Heart right ventricle (tissue), 16 donors: ENCODE data around the gene CCL25. TPM values are rescaled to one million over a fixed set of nuclear protein-coding genes. Genes with fewer than 3 reads are reported as not detected.
"Not testable (repeated sequence)": the region's sequence is repeated elsewhere in the genome, so short reads cannot be mapped to it uniquely, and the experiment has no call there.

Experiments used
- ATAC-seq, 8 donors: fragments of 200-7000 bp; cut with Tn5 transposase; one replicate each; pipeline ENCODE4 v1.9.1; 2020; ENCODE audit warnings: mild to moderate bottlenecking in 8 of 8, moderate library complexity in 8 of 8, moderate number of reproducible peaks in 1 of 8
- DNase-seq, 2 donors: peaks; one replicate each; pipeline ENCODE4 v3.0.0-alpha.2; 2020
- H3K27ac ChIP-seq, 10 donors: fragments of 200-600 bp; sonication (generic) in 2 of 10; one replicate each; pipeline versions ENCODE4 v1.5.0 to v1.8.0; 2020 to 2022; ENCODE audit warnings: mild to moderate bottlenecking in 3 of 10
- H3K27me3 ChIP-seq, 7 donors: fragments of 200-600 bp; one replicate each; pipeline ENCODE4 v1.8.0; 2021 to 2022; ENCODE audit warnings: mild to moderate bottlenecking in 2 of 7
- H3K36me3 ChIP-seq, 9 donors: fragments of 200-600 bp; sonication (generic) in 1 of 9; one replicate each; pipeline versions ENCODE4 v1.5.0 to v1.8.0; 2020 to 2022; ENCODE audit warnings: mild to moderate bottlenecking in 2 of 9
- H3K4me1 ChIP-seq, 9 donors: fragments of 200-600 bp; sonication (generic) in 1 of 9; one replicate each; pipeline versions ENCODE4 v1.5.0 to v1.8.0; 2020 to 2022; ENCODE audit warnings: mild to moderate bottlenecking in 4 of 9
- H3K4me3 ChIP-seq, 10 donors: fragments of 200-600 bp; sonication (generic) in 2 of 10; one replicate each; pipeline versions ENCODE4 v1.5.0 to v1.8.0; 2020 to 2022; ENCODE audit warnings: mild to moderate bottlenecking in 7 of 10, moderate library complexity in 2 of 10
- H3K9me3 ChIP-seq, 11 donors: fragments of 200-600 bp in 10 of 11; sonication (generic) in 2 of 11; one replicate each; pipeline versions ENCODE4 v1.5.0 to v1.8.0; 2013 to 2022; ENCODE audit warnings: mild to moderate bottlenecking in 2 of 11, control low read depth in 1 of 11, moderate library complexity in 1 of 11
- CTCF ChIP-seq, 9 donors: fragments of 200-600 bp; sonication (generic) in 2 of 9; IDR thresholded peaks; one replicate each; pipeline versions ENCODE4 v1.5.0 to v1.8.0; 2021 to 2022; ENCODE audit warnings: antibody characterized with exemption in 9 of 9, mild to moderate bottlenecking in 5 of 9, moderate library complexity in 1 of 9
- WGBS, 2 donors: extraction: QIAGEN DNeasy Blood & Tissue Kit; methylation state at CpG; one replicate each; pipeline ENCODE4 v1.1.7; 2013; ENCODE audit warnings: inconsistent platforms in 1 of 2; 5-methylcytosine and 5-hydroxymethylcytosine counted together
- intact Hi-C, 10 donors: fragments of 100-400 bp; cut with DNase I; formaldehyde crosslinking; loops; one replicate each; pipeline versions ENCODE4 v1.11.1 to v1.14.2; 2022
- polyA plus RNA-seq, 2 donors: library from polyadenylated mRNA; stranded (reverse); fragments of 200-250 nt; gene quantifications; one replicate each; pipeline ENCODE4 v1.2.3, GENCODE V29; 2013
- total RNA-seq, 10 donors: library from RNA; stranded (reverse); fragmentation: NEBNext Ultra II Directional in 3 of 10; extraction: Animal tissue kit (Norgen Biotek cat#: 25700) in 3 of 10; gene quantifications; one replicate each; pipeline versions ENCODE4 v1.2.1 to v1.2.4, GENCODE V29; 2021 to 2023
- donor health status: Arrhythmogenic right ventricular cardiomyopathy.
- donor health status: ischemic (EF 13 %, LVEDD 7.1; RV severe dilation, severe dysfunction).
- donor health status: healthy with polysubstance abuse.
- donor health status: DM: no; HTN: yes; CAD: no.
- donor health status: DM: no; HTN: no; CAD: no.
- donor health status: ischemic (EF 25% LVEDD 6.9; RV normal size, moderate dysfunction).
- donor health status: ischemic (EF 25% LVEDD 5.7; RV mildly dilated, moderate dysfunction).
- donor health status: healthy.
- donor health status: DM: yes; HTN: yes; CAD: no.
- donor health status: Ischemic cardiomyopathy.
- donor health status: ischemic (EF 35%, LVEDD 5.7; RV mildly dilated, moderate dysfunction).
- donor health status: nonischemic (EF 11% LVEDD 7.7; RV severe dilation, severe dysfunction).
- donor health status: DM: yes; HTN: yes; CAD: no.
- donor health status: PGD.
- donor health status: ischemic (EF 29% LVEDD 5.4; RV normal size, mild dysfunction).
- donor health status: nonischemic (EF 23%, LVEDD 6.1; RV moderate dilation, normal function).

The CCL25 gene
- total and polyA plus RNA-seq, 12 donors: not detected

GRCh38 chr19:8025316-8025715 is 27.2 kb upstream of the CCL25 start:
- DNase-seq (no peak), ATAC-seq (no peak)
- Histone ChIP-seq H3K4me3 (no peak overlapping the region), H3K27ac (no peak overlapping the region), H3K9me3 (no peaks in the 10 kb centered on the region), H3K36me3 (no peaks in the 10 kb centered on the region), H3K27me3 (no peaks in the 10 kb centered on the region), H3K4me1 (peaks cover 0 to 9% (median 0%) of the 10 kb centered on the region in 9 donors)
- TF ChIP-seq CTCF (IDR thresholded peaks at IDR 0.05): no peak
- 75 to 82% methylated on average over 5 of the region's 5 CpGs for WGBS, 2 donors
- intact Hi-C loops: no loop called here

GRCh38 chr19:8028951-8029491 is 23.5 kb upstream of the CCL25 start:
- Histone ChIP-seq H3K27me3 (peaks cover 0 to 6% (median 0%) of the 10 kb centered on the region in 7 donors), H3K4me3 (no peak overlapping the region), H3K36me3 (no peaks in the 10 kb centered on the region), H3K27ac (no peak overlapping the region), H3K9me3 (no peaks in the 10 kb centered on the region), H3K4me1 (peaks cover 0 to 9% (median 0%) of the 10 kb centered on the region in 9 donors)
- ATAC-seq (peak in 5 of 8 donors; percentile 27 to 72 (median 56)), DNase-seq (no peak)
- TF ChIP-seq CTCF (IDR thresholded peaks at IDR 0.05): no peak
- intact Hi-C loops: no loop called here
- WGBS, 2 donors: 35 to 39% methylated on average over 12 of the region's 12 CpGs

- ATAC-seq: no peak
- no peak for DNase-seq
- TF ChIP-seq CTCF (IDR thresholded peaks at IDR 0.05): no peak
- Histone ChIP-seq H3K36me3 (no peaks in the 10 kb centered on the region), H3K27ac (no peak overlapping the region), H3K4me3 (no peak overlapping the region), H3K4me1 (peaks cover 0 to 9% (median 0%) of the 10 kb centered on the region in 9 donors), H3K27me3 (peaks cover 0 to 18% (median under 1%) of the 10 kb centered on the region in 7 donors), H3K9me3 (no peaks in the 10 kb centered on the region)
- WGBS, 2 donors: 85 to 88% methylated on average over 8 of the region's 8 CpGs
- intact Hi-C loops: no loop called here
Observed at GRCh38 chr19:8030960-8031359, 21.6 kb upstream of the CCL25 start.

GRCh38 chr19:8033287-8034177 is 19.0 kb upstream of the CCL25 start:
- DNase-seq, H3K4me3 ChIP-seq, H3K36me3 ChIP-seq, H3K9me3 ChIP-seq, intact Hi-C loops, H3K27ac ChIP-seq, ATAC-seq, H3K4me1 ChIP-seq: not testable (repeated sequence)
- 58 to 60% methylated on average over 22 of the region's 22 CpGs for WGBS, 2 donors
- H3K27me3 ChIP-seq: peaks cover 0 to 24% (median 6%) of the 10 kb centered on the region in 7 donors

- ATAC-seq (no peak), DNase-seq (no peak)
- WGBS, 2 donors: 91 to 92% methylated on average over 6 of the region's 6 CpGs
- TF ChIP-seq CTCF (IDR thresholded peaks at IDR 0.05): no peak
- Histone ChIP-seq H3K27ac (no peak overlapping the region), H3K4me3 (no peak overlapping the region), H3K27me3 (peaks cover 0 to 24% (median 6%) of the 10 kb centered on the region in 7 donors), H3K9me3 (no peaks in the 10 kb centered on the region), H3K36me3 (no peaks in the 10 kb centered on the region), H3K4me1 (peaks cover 0 to 3% (median 0%) of the 10 kb centered on the region in 9 donors)
- intact Hi-C loops: no loop called here
Observed at GRCh38 chr19:8034178-8034525, 18.4 kb upstream of the CCL25 start.
